GM21786 (cell line): ENCODE measurements around the gene SHISA9.

Experiments
- ATAC-seq: cut with Tn5 transposase; IDR thresholded peaks from one replicate; pipeline ENCODE4 v1.9.1; 2021; ENCODE audit not compliant: unreplicated experiment

SHISA9 gene

DNA sequence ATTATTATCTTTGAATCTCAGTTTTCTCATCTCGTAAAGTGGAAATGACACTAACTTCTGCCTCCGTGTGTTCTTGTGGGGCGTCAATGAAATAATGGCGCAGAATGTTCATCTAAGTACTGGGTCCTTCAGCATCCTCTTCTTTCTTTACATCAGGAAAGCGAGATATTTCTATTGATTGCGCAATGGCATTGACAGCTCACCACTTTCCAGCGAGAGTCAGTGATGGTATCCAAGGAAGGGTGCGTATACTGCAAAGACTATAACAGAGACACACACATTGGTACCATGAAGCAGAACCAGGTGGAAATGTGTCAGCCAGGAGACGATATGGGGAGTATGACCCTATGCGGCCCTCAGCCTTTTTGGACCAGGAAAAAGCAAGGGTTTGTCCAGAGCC lies 162.1 kb downstream of the SHISA9 start:
- ATAC-seq: no peak

DNA sequence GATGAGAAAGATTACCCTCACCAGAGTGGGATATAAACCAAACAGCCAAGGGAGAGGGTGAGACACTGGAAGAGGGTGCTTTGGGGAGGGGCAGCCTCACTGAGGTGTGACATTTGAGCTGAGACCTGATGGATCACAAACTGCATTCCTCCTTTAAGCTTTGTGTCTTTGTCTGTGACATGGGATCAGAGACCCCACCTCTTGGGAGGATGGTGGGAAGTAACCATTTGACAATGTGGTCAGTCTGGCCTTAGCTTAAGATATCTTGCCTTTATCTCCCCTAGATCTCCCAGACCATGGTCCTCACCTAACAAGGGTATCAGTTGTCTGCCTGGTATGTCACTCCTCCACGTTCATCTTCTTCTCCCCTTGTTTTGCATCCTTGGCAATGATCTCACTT lies 163.4 kb downstream of the SHISA9 start:
- no peak for ATAC-seq

DNA sequence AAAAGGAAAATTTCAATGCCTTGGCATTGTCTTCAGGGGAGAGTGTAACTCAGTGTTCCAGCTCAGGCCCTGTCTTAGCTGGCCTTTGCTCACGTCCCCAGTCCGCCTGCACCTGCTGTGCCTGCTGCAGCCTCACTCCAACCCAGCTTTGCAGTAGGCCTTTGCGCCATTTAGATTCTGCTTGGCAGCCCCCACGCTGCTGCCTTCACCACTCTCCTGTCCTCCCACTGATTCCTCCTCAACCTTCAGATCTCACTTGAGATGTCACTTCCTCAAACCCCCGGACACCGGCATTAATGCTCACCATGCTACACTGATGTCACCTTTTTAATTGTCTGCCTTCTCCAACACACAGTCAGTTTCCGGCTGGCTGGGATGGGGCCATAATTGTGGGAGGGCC lies 166.2 kb downstream of the SHISA9 start:
- no peak for ATAC-seq

DNA sequence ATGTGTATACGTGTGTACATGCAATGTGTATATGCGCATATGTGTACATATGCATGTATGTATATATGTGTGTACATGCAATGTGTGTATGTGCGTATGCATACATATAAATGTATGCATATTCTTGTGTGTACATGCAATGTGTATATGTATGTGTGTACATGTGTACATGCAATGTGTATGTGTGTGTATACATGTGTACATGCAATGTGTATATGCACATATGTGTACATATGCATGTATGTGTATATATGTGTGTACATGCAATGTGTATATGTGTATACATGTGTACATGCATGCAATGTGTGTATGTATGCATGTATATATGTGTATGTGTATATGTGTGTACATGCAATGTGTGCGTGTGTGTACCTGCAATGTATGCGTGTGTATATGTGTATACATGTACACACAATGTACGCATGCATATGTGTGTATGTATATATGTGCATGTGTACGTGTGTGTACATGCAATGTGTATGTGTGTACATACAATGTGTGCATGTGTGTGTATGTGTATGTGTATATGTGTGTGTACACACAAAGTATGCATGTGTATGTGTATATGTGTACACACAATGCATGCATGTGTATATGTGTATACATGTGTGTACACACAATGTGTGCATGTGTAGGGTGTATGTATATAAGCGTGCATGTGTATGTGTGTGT lies 167.7 kb downstream of the SHISA9 start:
- ATAC-seq: no peak

DNA sequence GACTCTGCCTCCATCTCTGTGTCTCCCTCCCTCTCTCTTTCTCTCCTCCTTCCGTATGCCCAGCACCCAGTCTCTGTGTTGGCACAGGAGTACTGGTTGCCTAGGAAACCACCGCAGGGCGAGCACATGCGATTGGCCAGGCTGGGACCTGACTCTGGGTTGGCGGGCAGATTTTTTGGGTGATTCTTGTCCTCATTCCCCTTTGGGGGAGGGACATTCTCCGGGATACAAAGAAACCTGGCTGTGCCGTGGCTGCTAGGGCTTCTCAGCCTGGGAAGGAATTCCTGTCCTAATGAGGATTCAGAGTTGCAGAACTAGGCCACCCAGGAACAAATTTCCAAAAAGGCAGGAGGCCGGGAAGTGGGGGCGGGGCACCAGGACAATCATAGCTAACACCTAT lies 168.9 kb downstream of the SHISA9 start:
- ATAC-seq: no peak

DNA sequence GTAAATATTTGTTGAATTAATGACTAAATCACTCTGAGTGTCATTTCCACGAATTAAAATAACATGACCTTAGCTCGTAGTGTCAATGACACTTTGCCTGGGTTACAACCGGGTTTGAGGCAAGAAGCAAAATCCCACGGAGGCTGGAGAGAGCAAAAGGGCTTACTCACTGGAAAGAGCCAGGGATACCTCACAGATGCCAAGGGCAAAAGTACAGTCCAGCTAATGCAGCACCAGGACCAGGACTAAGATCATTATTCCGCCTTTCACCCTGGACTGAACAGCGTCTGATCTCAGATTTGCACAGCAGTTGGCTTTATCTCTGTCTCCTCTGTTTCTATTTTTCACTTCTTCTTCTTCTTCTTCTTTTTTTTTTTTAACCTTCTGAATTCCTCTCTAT lies 175.5 kb downstream of the SHISA9 start:
- ATAC-seq: no peak

DNA sequence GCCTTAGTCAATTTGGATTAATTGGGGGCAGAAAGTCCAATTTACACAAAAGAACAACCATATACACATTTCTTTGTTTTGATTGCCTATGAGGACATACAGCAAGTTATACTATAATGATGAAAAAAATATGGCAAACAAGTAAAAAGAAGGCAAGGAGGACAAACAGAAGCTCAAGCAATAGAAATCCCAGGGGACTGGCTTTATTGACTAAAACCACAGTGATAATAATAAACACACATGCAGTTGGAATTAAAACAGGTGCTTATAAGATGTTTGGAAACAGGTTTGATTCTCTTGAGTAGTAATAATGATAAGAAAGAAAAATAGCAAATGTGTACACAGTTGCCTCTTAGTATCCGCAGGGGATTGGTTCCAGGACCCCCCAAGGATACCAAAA lies 176.4 kb downstream of the SHISA9 start:
- no peak for ATAC-seq

DNA sequence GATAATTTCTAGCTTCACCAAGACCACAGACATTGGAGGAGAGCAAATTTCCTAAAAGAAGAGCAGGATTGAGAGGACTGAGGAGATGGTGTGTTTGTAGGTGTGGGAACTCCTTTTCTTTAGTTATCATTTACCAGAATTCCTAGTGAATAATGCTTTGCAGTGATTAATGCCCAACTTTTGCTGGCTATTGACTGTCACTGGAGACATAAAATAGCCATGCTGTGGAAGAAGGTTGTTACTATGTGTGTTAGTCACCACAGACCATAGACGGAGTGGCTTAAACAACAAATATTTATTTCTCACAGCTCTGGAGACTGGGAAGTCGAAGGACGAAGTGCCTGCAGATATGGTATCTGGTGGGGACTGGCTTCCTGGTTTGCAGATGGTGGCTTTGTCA lies 179.1 kb downstream of the SHISA9 start:
- ATAC-seq: no peak

DNA sequence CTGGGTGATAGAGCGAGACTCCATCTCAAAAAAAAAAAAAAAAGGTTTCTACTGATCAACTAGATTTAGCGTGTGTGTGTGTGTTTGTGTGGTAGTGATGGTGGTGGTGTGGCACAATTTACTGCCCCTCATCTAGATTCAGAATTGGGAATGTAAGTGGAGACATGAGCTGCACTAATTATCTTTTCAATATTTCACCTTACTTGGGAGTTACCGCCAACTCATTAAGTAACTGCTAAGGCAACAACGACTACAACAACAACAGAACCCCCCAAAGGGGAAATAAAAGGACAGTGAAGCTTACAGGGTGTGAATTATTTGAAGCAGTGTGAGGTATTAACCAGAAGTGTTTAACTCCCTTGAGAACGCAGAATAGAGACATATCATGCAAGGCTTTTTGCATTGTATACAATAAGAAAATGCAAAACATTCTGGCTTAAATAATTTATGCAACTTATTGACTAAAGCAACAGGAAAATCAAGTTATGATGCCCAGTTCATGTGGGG lies 180.5 kb downstream of the SHISA9 start:
- ATAC-seq: no peak

DNA sequence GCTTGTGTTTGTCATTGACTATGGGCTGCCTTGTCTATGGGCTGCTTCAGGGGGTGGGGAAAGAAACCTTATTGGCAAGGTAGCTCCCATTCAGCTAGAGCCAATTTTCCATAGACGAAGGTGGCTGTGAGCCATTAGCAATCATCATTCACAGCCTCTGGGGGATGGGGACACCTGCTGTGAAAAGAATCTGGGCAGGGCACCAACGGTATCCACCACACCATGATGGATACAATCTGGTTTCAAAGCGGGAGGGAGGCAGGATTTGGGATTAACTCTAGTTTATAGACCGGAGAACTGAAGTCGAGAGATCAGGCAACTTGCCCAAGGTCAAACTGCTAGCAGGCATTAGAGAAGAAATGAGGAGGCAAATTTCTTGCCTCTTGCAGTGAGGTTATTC lies 182.3 kb downstream of the SHISA9 start:
- ATAC-seq: no peak

DNA sequence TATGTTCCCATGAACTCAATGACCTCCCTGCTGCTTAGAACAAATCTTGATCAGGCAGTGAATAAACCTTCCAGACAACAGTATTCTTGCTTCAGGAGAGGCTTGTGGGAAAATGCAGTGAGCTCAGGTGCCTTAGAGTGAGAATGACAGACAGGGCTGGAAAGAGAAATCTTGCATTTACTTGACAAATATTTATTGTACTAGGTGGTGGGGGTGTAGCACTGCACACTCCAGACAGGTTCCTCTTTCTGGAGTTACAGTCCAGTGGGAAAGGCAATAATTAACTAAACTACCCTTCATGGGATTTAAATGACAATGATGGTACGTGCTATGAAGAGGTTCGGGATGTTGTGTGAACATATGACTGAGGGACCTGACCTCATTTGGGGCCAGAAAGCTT lies 182.9 kb downstream of the SHISA9 start:
- no peak for ATAC-seq

DNA sequence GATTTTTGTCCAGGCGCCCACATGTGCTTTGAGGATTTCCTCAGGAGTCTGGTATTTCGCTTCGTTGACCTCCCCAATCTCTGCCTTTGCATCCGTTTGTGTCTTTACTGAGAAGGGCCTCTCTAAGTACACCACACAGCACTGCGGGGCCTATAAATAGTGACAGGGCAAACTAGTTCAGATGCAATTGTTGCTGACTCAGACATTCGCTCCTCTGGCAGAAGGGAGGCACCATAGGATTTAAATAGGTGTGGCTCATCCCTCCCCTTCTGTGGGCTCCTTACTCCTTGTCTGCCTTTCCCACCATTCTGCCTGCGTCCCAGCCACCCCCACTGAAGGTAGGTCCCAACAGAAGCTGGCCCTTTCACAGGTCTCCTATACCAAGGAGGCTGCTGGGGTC lies 192.3 kb downstream of the SHISA9 start:
- ATAC-seq: no peak

DNA sequence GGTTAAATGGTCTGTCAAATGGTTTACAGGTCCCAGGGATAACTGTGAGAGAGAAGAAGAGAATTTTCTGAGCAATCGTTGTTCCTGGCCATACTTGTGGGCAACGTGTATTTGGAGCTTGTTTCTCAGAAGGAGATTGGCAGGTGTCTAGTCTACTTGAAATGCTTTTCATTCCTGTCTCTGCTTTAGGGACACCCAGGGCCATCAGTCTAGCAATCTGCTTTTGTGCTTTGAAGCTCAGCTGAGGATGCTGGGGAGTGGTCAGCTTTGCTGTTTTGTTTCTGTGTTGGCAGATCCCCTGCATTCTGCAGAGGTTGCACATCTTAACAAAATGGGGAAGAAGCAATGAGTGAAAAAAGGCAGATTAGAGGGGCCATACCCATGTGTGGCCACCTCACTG lies 193.7 kb downstream of the SHISA9 start:
- no peak for ATAC-seq

DNA sequence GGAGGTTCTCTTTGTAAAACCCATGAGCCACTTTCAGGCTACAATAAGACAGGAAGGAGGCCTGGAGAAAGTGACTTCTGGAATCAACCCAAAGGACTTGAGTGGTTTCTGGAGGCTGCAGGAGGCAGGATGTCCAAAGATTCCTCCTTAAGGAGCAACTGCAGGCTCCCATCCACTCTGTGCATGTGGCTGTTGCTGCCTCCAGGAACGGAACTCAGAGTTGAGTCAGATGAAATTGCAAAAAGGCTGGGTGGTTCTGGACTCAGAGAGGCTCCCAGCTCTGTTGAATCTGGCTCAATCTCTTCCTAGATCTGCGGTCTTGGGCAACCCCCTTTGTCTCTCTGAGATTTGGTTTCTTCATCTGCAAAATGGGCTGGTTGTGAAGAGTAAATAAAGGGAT lies 197.1 kb downstream of the SHISA9 start:
- no peak for ATAC-seq

DNA sequence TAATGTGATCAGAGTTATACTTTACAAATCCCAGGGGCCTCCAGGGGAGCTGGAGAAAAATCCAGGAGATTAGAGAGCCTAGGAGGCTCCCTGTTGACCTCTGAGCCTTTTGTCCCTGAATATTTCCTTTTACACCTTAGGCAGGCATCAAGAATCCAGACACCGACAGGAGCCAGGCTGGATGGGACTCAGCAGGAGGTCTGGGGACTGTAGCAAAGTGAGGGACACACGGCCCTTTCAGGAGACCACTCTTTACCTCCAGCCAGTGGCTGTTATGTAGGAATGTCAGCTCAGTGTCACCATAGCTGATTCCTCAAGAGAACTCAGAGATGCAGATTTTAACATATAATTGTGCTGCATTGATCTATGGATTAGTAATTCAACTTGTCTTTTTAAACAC lies 198.4 kb downstream of the SHISA9 start:
- ATAC-seq: no peak

DNA sequence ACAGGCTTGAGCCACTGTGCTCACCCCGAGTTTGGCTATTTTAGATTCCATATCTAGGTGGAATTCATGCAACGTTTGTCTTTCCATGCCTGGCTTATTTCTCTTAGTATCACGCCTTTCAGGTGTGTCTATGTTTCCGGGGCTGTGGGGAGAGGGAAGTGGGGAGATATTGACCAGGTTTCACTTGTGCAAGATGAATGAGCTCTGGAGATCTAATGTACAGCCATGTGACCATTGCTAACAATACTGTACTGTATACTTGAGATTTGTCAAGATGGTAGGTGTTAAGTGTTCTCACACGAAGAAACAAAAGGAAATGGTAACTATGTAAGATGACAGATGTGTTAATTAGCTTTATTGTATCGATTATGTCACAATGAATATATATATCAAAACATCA lies 199.6 kb downstream of the SHISA9 start:
- no peak for ATAC-seq

DNA sequence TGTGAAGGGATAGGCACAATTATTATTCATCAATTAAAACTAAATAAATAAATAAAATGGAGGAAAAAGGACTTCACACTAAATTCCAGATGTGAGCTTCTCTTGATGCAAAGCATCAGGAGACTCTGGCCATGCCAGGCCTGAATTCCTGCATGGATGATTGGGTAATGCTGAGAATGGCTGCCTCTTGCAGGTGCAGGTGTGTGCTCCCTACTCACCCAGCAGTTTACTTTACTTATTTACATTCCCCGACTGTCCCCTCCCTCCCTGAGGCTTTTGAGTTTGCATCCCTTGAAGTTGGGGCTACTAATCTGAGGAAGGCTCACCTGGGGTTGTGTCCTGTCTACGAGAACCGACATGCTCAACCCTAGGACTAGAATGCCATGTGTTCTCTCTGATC lies 200.4 kb downstream of the SHISA9 start:
- no peak for ATAC-seq

DNA sequence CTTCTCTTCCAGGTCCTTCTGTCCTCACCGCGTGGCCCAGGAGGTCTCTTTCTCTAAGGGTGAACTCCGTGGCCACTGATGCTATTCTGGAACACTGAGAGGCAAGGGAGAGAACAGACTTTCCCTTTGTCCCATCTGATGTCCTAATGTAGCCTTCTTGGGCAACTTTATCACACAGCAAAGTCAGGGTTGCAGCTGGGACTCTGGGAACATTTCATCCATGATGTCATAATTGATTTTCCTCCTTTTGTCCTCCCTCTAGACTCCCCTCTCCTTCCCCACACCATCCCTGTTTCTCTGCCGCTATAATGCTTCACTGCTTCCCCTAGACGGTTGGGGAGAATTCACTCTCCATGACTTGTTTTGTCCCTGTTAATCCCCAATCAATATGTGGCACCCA lies 201.0 kb downstream of the SHISA9 start:
- no peak for ATAC-seq

DNA sequence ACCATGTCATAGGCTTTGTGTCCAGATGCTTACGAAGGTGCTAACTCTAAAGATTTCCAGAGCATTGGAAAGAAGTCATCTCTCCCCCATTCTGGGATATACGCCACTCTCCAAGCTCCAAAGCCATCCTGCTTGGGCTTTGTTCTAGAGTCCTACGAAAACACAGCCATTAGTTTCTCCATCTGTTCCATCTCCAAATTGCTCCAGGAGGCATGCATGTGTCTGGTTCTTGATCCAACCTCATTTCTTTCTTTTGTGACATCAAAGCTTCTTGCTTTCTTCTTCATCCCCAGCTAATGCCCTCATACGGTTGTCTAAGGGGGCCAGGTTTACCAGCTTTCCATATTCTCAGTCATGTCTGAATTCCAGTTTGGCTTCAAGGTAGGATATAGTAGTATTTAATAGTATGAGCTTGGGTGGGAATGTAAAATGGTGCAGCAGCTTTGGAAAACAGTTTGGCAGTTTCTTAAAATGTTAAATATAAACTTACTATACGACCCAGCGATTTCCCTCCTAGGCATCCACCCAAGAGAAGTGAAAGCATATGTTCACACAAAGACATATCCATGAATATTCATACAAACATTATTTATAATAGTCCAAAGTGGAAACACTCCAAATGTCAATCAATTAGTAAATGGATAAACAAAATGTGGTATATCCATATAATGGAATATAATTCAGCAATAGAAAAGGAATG lies 202.6 kb downstream of the SHISA9 start:
- ATAC-seq: no peak

DNA sequence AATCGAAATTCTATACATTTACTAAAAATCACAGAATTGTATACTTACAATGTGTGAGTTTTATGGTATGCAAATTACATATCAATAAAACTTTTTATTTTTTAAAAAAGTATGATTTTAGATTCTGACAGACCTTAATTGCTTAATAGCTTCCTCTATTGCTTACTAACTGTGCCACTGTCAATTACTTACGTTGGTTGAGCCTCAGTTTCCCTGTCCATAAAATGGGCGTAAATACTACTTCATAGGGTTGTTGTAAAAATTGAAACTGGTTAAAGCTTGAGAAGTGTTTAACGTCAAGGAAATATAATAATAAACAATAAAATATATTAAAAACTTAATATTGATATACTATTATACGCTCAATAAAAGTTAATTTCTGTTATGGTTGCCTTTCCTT lies 203.4 kb downstream of the SHISA9 start:
- ATAC-seq: no peak

DNA sequence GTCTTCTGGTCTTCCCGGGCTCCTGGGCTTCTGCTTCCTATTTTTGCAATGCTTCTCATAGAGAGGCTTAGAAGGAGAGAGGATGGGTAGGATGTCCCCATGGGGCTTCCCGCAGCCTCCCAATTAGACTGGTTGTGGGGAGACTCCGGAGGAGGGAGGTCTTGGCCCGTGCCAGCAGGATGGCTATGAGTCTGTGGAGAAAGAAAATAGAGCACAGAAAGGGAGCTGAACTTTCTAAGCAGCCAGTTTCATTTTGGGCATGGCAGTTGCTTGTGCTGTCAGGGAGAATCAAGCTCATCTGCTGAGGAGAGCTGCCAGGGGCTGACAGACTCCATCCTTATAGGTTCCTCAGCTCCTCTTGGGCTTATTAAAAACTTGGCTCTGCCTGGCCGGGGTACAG lies 204.0 kb downstream of the SHISA9 start:
- no peak for ATAC-seq

DNA sequence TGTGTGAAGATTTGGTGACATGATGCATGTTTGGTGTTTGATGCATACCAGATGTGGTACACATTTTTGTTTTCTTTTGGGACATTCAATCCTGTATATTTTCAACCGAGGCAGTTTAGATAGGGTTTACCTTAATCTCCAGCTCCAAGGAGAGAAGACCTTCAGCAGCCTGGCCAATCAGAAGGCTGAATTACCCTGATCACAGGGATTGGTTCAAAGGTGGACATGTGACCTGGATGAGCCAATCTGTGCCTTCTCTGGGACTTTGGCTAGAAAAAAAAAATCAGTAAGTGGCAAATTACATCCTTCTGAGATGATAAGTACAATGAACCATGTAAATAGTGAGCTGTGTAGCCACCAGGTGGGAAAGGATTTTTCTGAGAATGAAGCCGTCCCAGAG lies 205.1 kb downstream of the SHISA9 start:
- no peak for ATAC-seq

DNA sequence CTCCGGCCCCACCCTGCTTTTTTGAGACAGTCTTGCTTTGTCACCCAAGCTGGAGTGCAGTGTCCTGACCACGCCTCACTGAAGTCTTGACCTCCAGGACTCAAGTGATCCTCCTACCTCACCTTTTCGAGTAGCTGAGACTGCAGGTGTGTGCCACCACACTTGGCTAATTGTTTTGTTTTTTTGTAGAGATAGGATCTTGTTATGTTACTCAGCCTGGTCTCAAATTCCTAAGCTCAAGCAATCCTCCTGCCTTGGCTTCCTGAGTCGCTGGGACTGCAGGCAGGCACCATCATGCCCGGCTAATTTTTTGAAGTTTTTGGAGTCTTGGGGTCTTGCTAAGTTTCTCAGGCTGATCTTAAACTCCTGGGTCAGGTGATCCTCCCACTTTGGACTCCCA lies 206.7 kb downstream of the SHISA9 start:
- no peak for ATAC-seq
